Stomach (tissue), 9 donors: ENCODE measurements around the gene GNLY. TPM values are rescaled to one million over a fixed set of nuclear protein-coding genes. Genes with fewer than 3 reads are reported as not detected.

ENCODE experiments used
- DNase-seq, 2 donors: peaks; one replicate each; pipeline versions ENCODE4 v3.0.0 to v3.0.0-alpha.2; 2013 to 2019
- H3K27ac ChIP-seq, 5 donors: fragments of 200-600 bp in 4 of 5; sonication (generic) in 4 of 5; one replicate each; pipeline ENCODE4 v1.5.1; 2013 to 2019; ENCODE audit warnings: mild to moderate bottlenecking in 1 of 5, moderate library complexity in 1 of 5
- H3K27me3 ChIP-seq, 3 donors: fragments of 200-600 bp; sonication (generic); one replicate each; pipeline ENCODE4 v1.5.1; 2017 to 2019; ENCODE audit warnings: mixed run types in 1 of 3
- H3K36me3 ChIP-seq, 4 donors: fragments of 200-600 bp; sonication (generic); 1 replicate in 3 of 4; 2 replicates in 1 of 4; pipeline ENCODE4 v1.5.1; 2016 to 2019
- H3K4me1 ChIP-seq, 4 donors: fragments of 200-600 bp; sonication (generic); one replicate each; pipeline ENCODE4 v1.5.1; 2016 to 2019
- H3K4me3 ChIP-seq, 4 donors: fragments of 200-600 bp; sonication (generic) in 3 of 4; one replicate each; pipeline ENCODE4 v1.5.1; 2016 to 2019; ENCODE audit warnings: mild to moderate bottlenecking in 1 of 4
- H3K9me3 ChIP-seq, 4 donors: fragments of 200-600 bp; sonication (generic); one replicate each; pipeline ENCODE4 v1.5.1; 2016 to 2019
- EP300 ChIP-seq: sonication (generic); formaldehyde crosslinking; IDR thresholded peaks from one replicate; pipeline ENCODE4 v1.6.1; 2017; ENCODE audit warnings: antibody characterized with exemption
- POLR2A ChIP-seq, 4 donors: fragments of 450-650 bp; IDR thresholded peaks; one replicate each; pipeline ENCODE4 v1.6.1; 2016; ENCODE audit warnings: antibody characterized with exemption in 4 of 4, control low read depth in 2 of 4, mild to moderate bottlenecking in 1 of 4, moderate library complexity in 1 of 4
- POLR2AphosphoS5 ChIP-seq, 3 donors: sonication (generic); formaldehyde crosslinking; IDR thresholded peaks; one replicate each; pipeline ENCODE4 v1.6.1; 2016; ENCODE audit warnings: antibody characterized with exemption in 3 of 3
- WGBS, 5 donors: extraction: QIAGEN DNeasy Blood & Tissue Kit in 3 of 5; methylation state at CpG; one replicate each; pipeline versions ENCODE4 v1.1.5 to v1.1.7; 2013 to 2018; 5-methylcytosine and 5-hydroxymethylcytosine counted together
- intact Hi-C: fragments of 100-400 bp; cut with DNase I; formaldehyde crosslinking; loops from one replicate; pipeline ENCODE4 v1.15.1; 2023; ENCODE audit warnings: low total_unique reads
- polyA plus RNA-seq, 3 donors: library from polyadenylated mRNA; stranded (reverse); fragments of 200-250 nt; gene quantifications; one replicate each; pipeline ENCODE4 v1.2.3, GENCODE V29; 2013
- total RNA-seq, 5 donors: library from RNA; depleted of rRNA; stranded (reverse); fragments of >200 nt; gene quantifications; one replicate each; pipeline versions ENCODE4 v1.1.0 to v1.2.3, GENCODE V29; 2014 to 2016
- TF ChIP-seq, protein P1 (sequence below), 7 experiments: fragments of 450-650 bp in 4 of 7; fragments of 200-600 bp in 3 of 7; sonication (generic) in 3 of 7; IDR thresholded peaks; one replicate each; pipeline ENCODE4 v1.5.1; 2016 to 2019; ENCODE audit warnings: antibody characterized with exemption in 7 of 7, control low read depth in 2 of 7, mild to moderate bottlenecking in 1 of 7
- donor health status: healthy with polysubstance abuse.
- donor health status: Bipolar disorder and iron deficiency.
- donor health status: healthy.

GNLY gene
- total and polyA plus RNA-seq, 8 donors, result 0.72 to 5.8 (median 1.7) TPM; not detected in 3

DNA sequence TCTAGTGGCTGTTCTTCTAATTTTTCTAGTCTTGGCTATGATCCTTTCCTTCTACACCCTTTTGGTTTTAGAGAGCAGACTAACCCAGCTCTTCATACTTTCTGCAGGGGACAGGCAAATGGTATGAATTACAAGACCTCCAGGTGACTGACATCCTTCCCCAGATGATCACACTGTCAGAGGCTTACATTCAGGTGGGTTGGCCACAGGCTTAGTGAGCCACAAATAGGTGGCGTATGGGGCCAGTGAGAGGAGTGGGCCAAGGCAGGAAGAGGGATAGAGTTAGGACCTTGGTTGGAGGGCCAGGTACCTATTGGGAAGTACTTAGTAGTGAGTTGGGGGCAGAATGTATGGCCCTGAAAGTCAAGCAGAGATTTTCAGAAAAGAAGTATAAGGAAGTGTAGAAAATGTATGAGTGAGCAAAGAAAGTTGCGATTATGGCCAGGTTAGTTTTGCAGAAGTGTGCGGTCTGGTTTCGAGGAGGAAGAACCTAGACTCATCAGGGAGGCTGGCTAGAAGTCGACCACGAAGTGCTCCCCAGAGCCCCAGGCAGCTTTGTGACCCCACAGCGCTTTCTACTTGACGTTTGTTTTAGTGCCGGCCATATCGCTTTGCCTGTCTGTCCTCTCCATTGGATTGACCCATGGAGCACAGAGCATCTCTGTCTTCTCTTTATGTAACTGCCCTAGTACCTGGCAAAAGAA, 46.2 kb upstream of the GNLY start:
- no peaks in the 10 kb centered on the region for H3K9me3 ChIP-seq
- peak overlapping the region in 2 of 5 donors; percentile 48 to 53 for H3K27ac ChIP-seq
- WGBS, 5 donors, result 88 to 95% (median 91%) methylated on average over 10 of the region's 10 CpGs
- peaks cover 71 to 100% (median 100%) of the 10 kb centered on the region in 4 donors for H3K36me3 ChIP-seq
- H3K4me3 ChIP-seq, result no peak overlapping the region
- TF ChIP-seq EP300, result no peak
- TF ChIP-seq, protein P1, sequence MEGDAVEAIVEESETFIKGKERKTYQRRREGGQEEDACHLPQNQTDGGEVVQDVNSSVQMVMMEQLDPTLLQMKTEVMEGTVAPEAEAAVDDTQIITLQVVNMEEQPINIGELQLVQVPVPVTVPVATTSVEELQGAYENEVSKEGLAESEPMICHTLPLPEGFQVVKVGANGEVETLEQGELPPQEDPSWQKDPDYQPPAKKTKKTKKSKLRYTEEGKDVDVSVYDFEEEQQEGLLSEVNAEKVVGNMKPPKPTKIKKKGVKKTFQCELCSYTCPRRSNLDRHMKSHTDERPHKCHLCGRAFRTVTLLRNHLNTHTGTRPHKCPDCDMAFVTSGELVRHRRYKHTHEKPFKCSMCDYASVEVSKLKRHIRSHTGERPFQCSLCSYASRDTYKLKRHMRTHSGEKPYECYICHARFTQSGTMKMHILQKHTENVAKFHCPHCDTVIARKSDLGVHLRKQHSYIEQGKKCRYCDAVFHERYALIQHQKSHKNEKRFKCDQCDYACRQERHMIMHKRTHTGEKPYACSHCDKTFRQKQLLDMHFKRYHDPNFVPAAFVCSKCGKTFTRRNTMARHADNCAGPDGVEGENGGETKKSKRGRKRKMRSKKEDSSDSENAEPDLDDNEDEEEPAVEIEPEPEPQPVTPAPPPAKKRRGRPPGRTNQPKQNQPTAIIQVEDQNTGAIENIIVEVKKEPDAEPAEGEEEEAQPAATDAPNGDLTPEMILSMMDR (IDR thresholded peaks at IDR 0.05), result no peak
- no peak for TF ChIP-seq POLR2A (IDR thresholded peaks at IDR 0.05)
- no peak for TF ChIP-seq POLR2AphosphoS5 (IDR thresholded peaks at IDR 0.05)
- no peaks in the 10 kb centered on the region for H3K4me1 ChIP-seq
- intact Hi-C loops, result no loop called here
- H3K27me3 ChIP-seq, result no peaks in the 10 kb centered on the region
- DNase-seq, result no peak

DNA sequence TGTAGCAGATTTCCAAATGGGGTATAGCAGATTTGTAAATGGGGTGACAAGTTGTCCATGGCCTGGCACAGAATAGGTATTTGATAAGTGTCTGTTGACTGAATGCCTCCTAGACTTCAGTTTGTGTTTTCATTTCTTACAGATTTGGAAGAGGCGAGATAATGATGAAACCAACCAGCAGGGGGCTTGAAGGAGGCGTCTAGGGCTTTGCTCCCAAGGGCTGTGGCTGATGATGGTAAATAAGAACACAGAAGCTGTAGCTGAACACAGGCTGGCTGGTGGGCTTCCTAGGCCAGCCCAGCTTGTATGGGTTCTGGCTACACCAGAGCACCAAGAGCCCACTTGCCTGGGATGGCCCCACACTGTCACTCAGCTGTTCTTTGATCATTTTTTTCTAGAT, 45.5 kb upstream of the GNLY start:
- DNase-seq, result no peak
- WGBS, 5 donors, result 52 to 69% (median 58%) methylated on average over 2 of the region's 2 CpGs
- TF ChIP-seq POLR2A (IDR thresholded peaks at IDR 0.05) (no peak), EP300 (no peak), POLR2AphosphoS5 (IDR thresholded peaks at IDR 0.05) (no peak)
- TF ChIP-seq, protein P1 (IDR thresholded peaks at IDR 0.05), result peak in 2 of 7 experiments; percentile 10 to 17

DNA sequence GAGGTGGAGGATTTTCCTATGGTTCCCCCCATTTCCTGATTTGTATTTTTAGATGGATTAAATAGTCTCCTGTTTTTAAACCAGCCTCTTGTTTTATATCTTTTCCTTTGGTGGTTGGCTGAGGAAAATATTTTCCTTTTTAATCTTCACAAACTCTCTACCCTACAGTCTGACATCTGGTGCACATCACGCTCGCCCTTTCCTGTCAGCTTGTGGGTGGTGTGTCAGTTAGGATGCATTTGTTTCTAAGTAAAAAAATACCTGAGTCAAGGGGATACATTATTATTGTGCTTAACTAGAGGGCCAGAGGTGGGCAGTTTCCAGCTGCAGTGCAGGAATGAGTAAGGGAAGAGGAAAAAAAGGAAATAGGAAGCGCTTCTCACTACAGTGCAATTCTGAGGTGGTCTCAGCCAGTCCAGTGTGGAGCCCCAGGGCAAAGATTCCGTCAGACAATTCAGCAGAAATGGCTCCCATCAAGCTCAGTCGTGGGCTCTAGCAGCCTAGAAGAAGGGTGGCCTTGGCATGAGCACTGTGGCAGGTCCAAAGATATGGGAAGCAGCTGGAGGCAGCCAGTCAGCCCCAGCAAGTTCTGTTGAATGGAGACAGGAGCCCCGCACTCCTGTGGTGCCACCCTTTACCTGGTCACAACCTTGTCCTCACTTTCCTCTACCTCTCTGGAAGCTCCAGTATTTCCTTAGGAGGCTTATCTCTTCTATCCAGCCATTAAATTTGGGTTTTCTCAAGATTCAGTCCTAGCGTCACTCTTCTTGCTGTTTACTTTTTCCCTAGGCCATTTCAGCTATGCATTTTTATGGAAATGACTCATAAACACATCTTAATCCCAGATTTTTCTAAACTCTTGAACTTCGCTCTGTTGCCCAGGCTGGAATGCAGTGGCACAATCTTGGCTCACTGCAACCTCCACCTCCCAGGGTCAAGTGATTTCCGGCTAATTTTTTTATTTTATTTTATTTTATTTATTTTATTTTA, 44.7 kb upstream of the GNLY start:
- intact Hi-C loops, result no loop called here
- TF ChIP-seq POLR2AphosphoS5 (IDR thresholded peaks at IDR 0.05) (no peak), POLR2A (IDR thresholded peaks at IDR 0.05) (no peak), EP300 (no peak)
- TF ChIP-seq, protein P1 (IDR thresholded peaks at IDR 0.05), result no peak
- peak overlapping the region in 3 of 5 donors; percentile 13 to 61 (median 53) for H3K27ac ChIP-seq
- no peak overlapping the region for H3K4me3 ChIP-seq
- WGBS, 5 donors, result 80 to 91% (median 84%) methylated on average over 9 of the region's 9 CpGs
- H3K4me1 ChIP-seq, result no peaks in the 10 kb centered on the region
- no peak for DNase-seq
- H3K27me3 ChIP-seq, result no peaks in the 10 kb centered on the region
- no peaks in the 10 kb centered on the region for H3K9me3 ChIP-seq
- peaks cover 57 to 100% (median 97%) of the 10 kb centered on the region in 4 donors for H3K36me3 ChIP-seq

More for the DNA sequence above, 45.5 kb upstream of the GNLY start:
- Histone ChIP-seq H3K36me3 (peaks cover 64 to 100% (median 100%) of the 10 kb centered on the region in 4 donors), H3K4me1 (no peaks in the 10 kb centered on the region), H3K9me3 (no peaks in the 10 kb centered on the region), H3K4me3 (no peak overlapping the region), H3K27me3 (no peaks in the 10 kb centered on the region), H3K27ac (peak overlapping the region in 3 of 5 donors; percentile 13 to 53 (median 48))
- intact Hi-C loops, result no loop called here

DNA sequence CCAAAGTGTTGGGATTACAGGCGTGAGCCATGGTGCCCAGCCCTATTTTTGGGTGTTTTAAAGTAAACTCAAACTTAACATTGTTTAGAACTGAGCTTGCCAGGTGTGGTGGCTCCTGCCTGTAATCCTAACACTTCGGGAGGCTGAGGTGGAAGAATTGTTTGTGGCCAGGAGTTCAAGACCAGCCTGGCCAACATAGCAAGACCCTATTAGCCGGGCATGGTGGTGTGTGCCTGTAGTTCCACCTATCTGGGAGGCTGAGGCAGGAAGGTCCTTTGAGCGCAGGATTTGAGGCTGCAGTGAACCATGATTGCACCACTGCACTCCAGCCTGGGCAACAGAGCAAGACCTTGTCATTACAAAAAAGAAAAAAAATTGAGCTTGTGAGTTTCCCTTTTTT, 43.7 kb upstream of the GNLY start:
- intact Hi-C loops, result no loop called here
- Histone ChIP-seq H3K36me3 (peaks cover 47 to 94% (median 90%) of the 10 kb centered on the region in 4 donors), H3K27ac (peak overlapping the region in 1 of 5 donors; percentile 31), H3K9me3 (no peaks in the 10 kb centered on the region), H3K4me1 (no peaks in the 10 kb centered on the region), H3K27me3 (no peaks in the 10 kb centered on the region), H3K4me3 (no peak overlapping the region)
- DNase-seq, result no peak
- TF ChIP-seq POLR2AphosphoS5 (IDR thresholded peaks at IDR 0.05), result no peak
- TF ChIP-seq EP300, result no peak
- 89 to 98% (median 97%) methylated on average over 4 of the region's 4 CpGs for WGBS, 5 donors
